Measurements from ENCODE around the gene MBNL1.

Gene MBNL1

GRCh38 chr3:152477422-152477821 is 208.7 kb downstream of the MBNL1 start:
- Histone ChIP-seq H3K79me1 (ENCODE audit: low read depth, low read length) (no peaks in the 10 kb centered on the region), H2BK12ac (ENCODE audit: low read length) (no peak overlapping the region), H3K4me2 (ENCODE audit: insufficient read depth, low read length, poor library complexity, severe bottlenecking) (no peak overlapping the region), H3K23ac (ENCODE audit: low read depth, low read length, poor library complexity) (no peak overlapping the region), H3K36me3 (replicated peaks in 1 of 2; ENCODE audit: control insufficient read depth in 2 of 2, insufficient read depth in 2 of 2, low read length in 2 of 2) (no peaks in the 10 kb centered on the region), H3K27me3 (ENCODE audit: control insufficient read depth in 3 of 3, insufficient read depth in 3 of 3, low read depth in 1 of 3, low read length in 3 of 3) (no peaks in the 10 kb centered on the region), H2BK5ac (ENCODE audit: low read length) (no peak overlapping the region), H4K8ac (ENCODE audit: low read depth, low read length) (no peak overlapping the region), H3K14ac (ENCODE audit: low read length) (no peak overlapping the region), H2AK5ac (ENCODE audit: low read depth, low read length) (no peak overlapping the region), H3K9me3 (replicated peaks in 1 of 2; ENCODE audit: control insufficient read depth in 2 of 2, insufficient read depth in 1 of 2, low read depth in 1 of 2, low read length in 2 of 2) (peaks cover 2 to 6% of the 10 kb centered on the region in 2 donors), H3K27ac (replicated peaks; ENCODE audit: low read length) (no peak overlapping the region), H3K9ac (ENCODE audit: low read depth, low read length, poor library complexity) (no peak overlapping the region), H3K4me1 (ENCODE audit: control insufficient read depth in 2 of 2, insufficient read depth in 1 of 2, low read depth in 1 of 2, low read length in 2 of 2) (no peaks in the 10 kb centered on the region), H4K91ac (ENCODE audit: low read depth, low read length, poor library complexity) (no peak overlapping the region), H3K18ac (ENCODE audit: low read length) (no peak overlapping the region), H2BK120ac (ENCODE audit: low read depth, low read length) (no peak overlapping the region), H2AFZ (ENCODE audit: low read length) (no peak overlapping the region), H3K4ac (ENCODE audit: low read length) (no peak overlapping the region), H2BK15ac (ENCODE audit: low read length) (no peak overlapping the region), H3K4me3 (ENCODE audit: low read length in 2 of 2) (no peak overlapping the region)
- DNase-seq (ENCODE audit: low spot score), result no peak
- no CpG with 5 or more reads among the region's 2 CpGs for WGBS, 2 donors (ENCODE audit: extremely low coverage in 2 of 2, insufficient read length in 2 of 2, insufficient replicate concordance in 1 of 2)

- no peak overlapping the region for H2BK12ac ChIP-seq (ENCODE audit: low read length)
- H3K23ac ChIP-seq (ENCODE audit: low read depth, low read length, poor library complexity), result no peak overlapping the region
- H4K8ac ChIP-seq (ENCODE audit: low read depth, low read length), result no peak overlapping the region
- no peak overlapping the region for H3K9ac ChIP-seq (ENCODE audit: low read depth, low read length, poor library complexity)
- no peak overlapping the region for H3K14ac ChIP-seq (ENCODE audit: low read length)
- H2AK5ac ChIP-seq (ENCODE audit: low read depth, low read length), result no peak overlapping the region
- H3K27ac ChIP-seq (replicated peaks; ENCODE audit: low read length), result no peak overlapping the region
- H3K27me3 ChIP-seq (ENCODE audit: control insufficient read depth in 3 of 3, insufficient read depth in 3 of 3, low read depth in 1 of 3, low read length in 3 of 3), result no peaks in the 10 kb centered on the region
- no peaks in the 10 kb centered on the region for H3K4me1 ChIP-seq (ENCODE audit: control insufficient read depth in 2 of 2, insufficient read depth in 1 of 2, low read depth in 1 of 2, low read length in 2 of 2)
- no peak overlapping the region for H3K18ac ChIP-seq (ENCODE audit: low read length)
- no peaks in the 10 kb centered on the region for H3K79me1 ChIP-seq (ENCODE audit: low read depth, low read length)
- H2AFZ ChIP-seq (ENCODE audit: low read length), result no peak overlapping the region
- no peaks in the 10 kb centered on the region for H3K36me3 ChIP-seq (replicated peaks in 1 of 2; ENCODE audit: control insufficient read depth in 2 of 2, insufficient read depth in 2 of 2, low read length in 2 of 2)
- H3K4ac ChIP-seq (ENCODE audit: low read length), result no peak overlapping the region
- H3K9me3 ChIP-seq (replicated peaks in 1 of 2; ENCODE audit: control insufficient read depth in 2 of 2, insufficient read depth in 1 of 2, low read depth in 1 of 2, low read length in 2 of 2), result peaks cover under 1 to 2% of the 10 kb centered on the region in 2 donors
- no peak overlapping the region for H2BK15ac ChIP-seq (ENCODE audit: low read length)
- WGBS, 2 donors (ENCODE audit: extremely low coverage in 2 of 2, insufficient read length in 2 of 2, insufficient replicate concordance in 1 of 2), result no CpG with 5 or more reads among the region's 2 CpGs
- DNase-seq (ENCODE audit: low spot score), result no peak
- no peak overlapping the region for H2BK5ac ChIP-seq (ENCODE audit: low read length)
- no peak overlapping the region for H3K4me3 ChIP-seq (ENCODE audit: low read length in 2 of 2)
- no peak overlapping the region for H4K91ac ChIP-seq (ENCODE audit: low read depth, low read length, poor library complexity)
- no peak overlapping the region for H2BK120ac ChIP-seq (ENCODE audit: low read depth, low read length)
- no peak overlapping the region for H3K4me2 ChIP-seq (ENCODE audit: insufficient read depth, low read length, poor library complexity, severe bottlenecking)
These were observed 211.7 kb downstream of the MBNL1 start for GRCh38 chr3:152480282-152480953.

- Histone ChIP-seq H3K4me2 (ENCODE audit: insufficient read depth, low read length, poor library complexity, severe bottlenecking) (no peak overlapping the region), H3K27ac (replicated peaks; ENCODE audit: low read length) (no peak overlapping the region), H3K9ac (ENCODE audit: low read depth, low read length, poor library complexity) (no peak overlapping the region), H2AK5ac (ENCODE audit: low read depth, low read length) (no peak overlapping the region), H2BK12ac (ENCODE audit: low read length) (no peak overlapping the region), H3K79me1 (ENCODE audit: low read depth, low read length) (no peaks in the 10 kb centered on the region), H2AFZ (ENCODE audit: low read length) (no peak overlapping the region), H3K36me3 (replicated peaks in 1 of 2; ENCODE audit: control insufficient read depth in 2 of 2, insufficient read depth in 2 of 2, low read length in 2 of 2) (no peaks in the 10 kb centered on the region), H3K4me3 (ENCODE audit: low read length in 2 of 2) (no peak overlapping the region), H2BK15ac (ENCODE audit: low read length) (no peak overlapping the region), H3K23ac (ENCODE audit: low read depth, low read length, poor library complexity) (no peak overlapping the region), H3K4ac (ENCODE audit: low read length) (no peak overlapping the region), H4K91ac (ENCODE audit: low read depth, low read length, poor library complexity) (no peak overlapping the region), H3K4me1 (ENCODE audit: control insufficient read depth in 2 of 2, insufficient read depth in 1 of 2, low read depth in 1 of 2, low read length in 2 of 2) (no peaks in the 10 kb centered on the region), H3K9me3 (replicated peaks in 1 of 2; ENCODE audit: control insufficient read depth in 2 of 2, insufficient read depth in 1 of 2, low read depth in 1 of 2, low read length in 2 of 2) (peaks cover 0 to 2% of the 10 kb centered on the region in 2 donors), H2BK120ac (ENCODE audit: low read depth, low read length) (no peak overlapping the region), H3K27me3 (ENCODE audit: control insufficient read depth in 3 of 3, insufficient read depth in 3 of 3, low read depth in 1 of 3, low read length in 3 of 3) (no peaks in the 10 kb centered on the region), H3K14ac (ENCODE audit: low read length) (no peak overlapping the region), H3K18ac (ENCODE audit: low read length) (no peak overlapping the region), H2BK5ac (ENCODE audit: low read length) (no peak overlapping the region), H4K8ac (ENCODE audit: low read depth, low read length) (no peak overlapping the region)
- WGBS, 2 donors (ENCODE audit: extremely low coverage in 2 of 2, insufficient read length in 2 of 2, insufficient replicate concordance in 1 of 2), result no CpG with 5 or more reads among the region's 1 CpG
- no peak for DNase-seq (ENCODE audit: low spot score)
These were observed 217.6 kb downstream of the MBNL1 start for GRCh38 chr3:152486364-152486763.

GRCh38 chr3:152488449-152488848 is 219.7 kb downstream of the MBNL1 start:
- Histone ChIP-seq H3K23ac (ENCODE audit: low read depth, low read length, poor library complexity) (no peak overlapping the region), H3K36me3 (replicated peaks in 1 of 2; ENCODE audit: control insufficient read depth in 2 of 2, insufficient read depth in 2 of 2, low read length in 2 of 2) (no peaks in the 10 kb centered on the region), H2AK5ac (ENCODE audit: low read depth, low read length) (no peak overlapping the region), H3K4ac (ENCODE audit: low read length) (no peak overlapping the region), H3K9me3 (replicated peaks in 1 of 2; ENCODE audit: control insufficient read depth in 2 of 2, insufficient read depth in 1 of 2, low read depth in 1 of 2, low read length in 2 of 2) (no peaks in the 10 kb centered on the region), H3K4me2 (ENCODE audit: insufficient read depth, low read length, poor library complexity, severe bottlenecking) (no peak overlapping the region), H3K14ac (ENCODE audit: low read length) (no peak overlapping the region), H3K27ac (replicated peaks; ENCODE audit: low read length) (no peak overlapping the region), H4K8ac (ENCODE audit: low read depth, low read length) (no peak overlapping the region), H2BK5ac (ENCODE audit: low read length) (no peak overlapping the region), H2AFZ (ENCODE audit: low read length) (no peak overlapping the region), H3K4me1 (ENCODE audit: control insufficient read depth in 2 of 2, insufficient read depth in 1 of 2, low read depth in 1 of 2, low read length in 2 of 2) (no peaks in the 10 kb centered on the region), H3K27me3 (ENCODE audit: control insufficient read depth in 3 of 3, insufficient read depth in 3 of 3, low read depth in 1 of 3, low read length in 3 of 3) (no peaks in the 10 kb centered on the region), H4K91ac (ENCODE audit: low read depth, low read length, poor library complexity) (no peak overlapping the region), H3K79me1 (ENCODE audit: low read depth, low read length) (no peaks in the 10 kb centered on the region), H3K9ac (ENCODE audit: low read depth, low read length, poor library complexity) (no peak overlapping the region), H2BK15ac (ENCODE audit: low read length) (no peak overlapping the region), H2BK120ac (ENCODE audit: low read depth, low read length) (no peak overlapping the region), H2BK12ac (ENCODE audit: low read length) (no peak overlapping the region), H3K18ac (ENCODE audit: low read length) (no peak overlapping the region), H3K4me3 (ENCODE audit: low read length in 2 of 2) (no peak overlapping the region)
- DNase-seq (ENCODE audit: low spot score), result no peak
- WGBS, 2 donors (ENCODE audit: extremely low coverage in 2 of 2, insufficient read length in 2 of 2, insufficient replicate concordance in 1 of 2), result no CpG with 5 or more reads among the region's 1 CpG

Measured in neuronal stem cell (in vitro differentiated cells).